Measurements from ENCODE around the gene ZNF597.

Gene ZNF597

GRCh38 chr16:3389663-3390338 is 53.5 kb downstream of the ZNF597 start:
- Histone ChIP-seq H4K20me1 (ENCODE audit: control insufficient read depth, insufficient read depth, low read depth, low read length) (no peaks in the 10 kb centered on the region), H3K4me1 (ENCODE audit: control insufficient read depth, low read length) (no peaks in the 10 kb centered on the region), H3F3A (ENCODE audit: control insufficient read depth, insufficient read depth) (no peaks in the 10 kb centered on the region), H3K79me2 (ENCODE audit: control insufficient read depth, low read length) (peaks cover 31% of the 10 kb centered on the region), H3K9me2 (replicated peaks; ENCODE audit: control insufficient read depth, low read length) (no peaks in the 10 kb centered on the region), H3K27me3 (ENCODE audit: control insufficient read depth, low read length) (no peaks in the 10 kb centered on the region), H3K4me3 (ENCODE audit: low read length) (no peak overlapping the region), H3K9me3 (ENCODE audit: control insufficient read depth, insufficient read depth, low read length) (peaks cover 12% of the 10 kb centered on the region), H3K4me2 (ENCODE audit: low read length) (no peak overlapping the region), H3K27ac (ENCODE audit: low read depth, low read length) (no peak overlapping the region), H3K36me3 (ENCODE audit: control insufficient read depth, low read length) (peaks cover 72% of the 10 kb centered on the region)
- no peak for TF ChIP-seq EZH2phosphoT487 (IDR thresholded peaks at IDR 0.05; ENCODE audit: borderline replicate concordance, low read length)
- TF ChIP-seq CTCF (IDR thresholded peaks at IDR 0.05; ENCODE audit: low read depth, low read length, poor library complexity, severe bottlenecking), result no peak

GRCh38 chr16:3388325-3388724 is 55.0 kb downstream of the ZNF597 start:
- TF ChIP-seq CTCF (IDR thresholded peaks at IDR 0.05; ENCODE audit: low read depth, low read length, poor library complexity, severe bottlenecking) (no peak), EZH2phosphoT487 (IDR thresholded peaks at IDR 0.05; ENCODE audit: borderline replicate concordance, low read length) (no peak)
- Histone ChIP-seq H3K9me3 (ENCODE audit: control insufficient read depth, insufficient read depth, low read length) (peaks cover 27% of the 10 kb centered on the region), H3K9me2 (replicated peaks; ENCODE audit: control insufficient read depth, low read length) (no peaks in the 10 kb centered on the region), H3F3A (ENCODE audit: control insufficient read depth, insufficient read depth) (no peaks in the 10 kb centered on the region), H3K36me3 (ENCODE audit: control insufficient read depth, low read length) (peaks cover 72% of the 10 kb centered on the region), H3K27me3 (ENCODE audit: control insufficient read depth, low read length) (no peaks in the 10 kb centered on the region), H4K20me1 (ENCODE audit: control insufficient read depth, insufficient read depth, low read depth, low read length) (no peaks in the 10 kb centered on the region), H3K4me2 (ENCODE audit: low read length) (no peak overlapping the region), H3K79me2 (ENCODE audit: control insufficient read depth, low read length) (peaks cover 21% of the 10 kb centered on the region), H3K4me1 (ENCODE audit: control insufficient read depth, low read length) (no peaks in the 10 kb centered on the region), H3K27ac (ENCODE audit: low read depth, low read length) (no peak overlapping the region), H3K4me3 (ENCODE audit: low read length) (no peak overlapping the region)

GRCh38 chr16:3383045-3383448 is 60.3 kb downstream of the ZNF597 start:
- no peaks in the 10 kb centered on the region for H3K4me1 ChIP-seq (ENCODE audit: control insufficient read depth, low read length)
- H3K36me3 ChIP-seq (ENCODE audit: control insufficient read depth, low read length), result peaks cover 49% of the 10 kb centered on the region
- TF ChIP-seq CTCF (IDR thresholded peaks at IDR 0.05; ENCODE audit: low read depth, low read length, poor library complexity, severe bottlenecking) (no peak), EZH2phosphoT487 (IDR thresholded peaks at IDR 0.05; ENCODE audit: borderline replicate concordance, low read length) (no peak)
- no peaks in the 10 kb centered on the region for H3F3A ChIP-seq (ENCODE audit: control insufficient read depth, insufficient read depth)
- H3K4me3 ChIP-seq (ENCODE audit: low read length), result no peak overlapping the region
- 0 out of 2 replicates have a peak, but pooled peaks cover 4% of the 10 kb centered on the region for H3K79me2 ChIP-seq (ENCODE audit: control insufficient read depth, low read length)
- H3K27me3 ChIP-seq (ENCODE audit: control insufficient read depth, low read length), result no peaks in the 10 kb centered on the region
- H3K9me2 ChIP-seq (replicated peaks; ENCODE audit: control insufficient read depth, low read length), result no peaks in the 10 kb centered on the region
- no peaks in the 10 kb centered on the region for H4K20me1 ChIP-seq (ENCODE audit: control insufficient read depth, insufficient read depth, low read depth, low read length)
- no peak overlapping the region for H3K4me2 ChIP-seq (ENCODE audit: low read length)
- H3K9me3 ChIP-seq (ENCODE audit: control insufficient read depth, insufficient read depth, low read length), result peaks cover 50% of the 10 kb centered on the region
- no peak overlapping the region for H3K27ac ChIP-seq (ENCODE audit: low read depth, low read length)
